IMR-90 (cell line): ENCODE data around the gene PEF1. TPM values are rescaled to one million over a fixed set of nuclear protein-coding genes. Genes with fewer than 3 reads are reported as not detected.

Experiments used
- ATAC-seq: fragments of 200-7000 bp; cut with Tn5 transposase; 2 replicates; pipeline ENCODE4 v1.9.1; 2020; ENCODE audit warnings: low read depth, mild to moderate bottlenecking, moderate library complexity
- BruUV-seq: library from RNA; stranded (reverse); fragments of 400-500 nt; replicated peaks from 2 replicates; lab custom pipeline; 2021; lab: Mats Ljungman, UMichigan
- CTCF ChIA-PET: fragments of 300-600 bp; formaldehyde crosslinking; extraction: SDS; loops from one replicate; lab custom pipeline; 2021; ENCODE audit warnings: antibody characterized with exemption; lab: Yijun Ruan, JAX
- POLR2A ChIA-PET: fragments of 300-600 bp; sonication (Branson Sonifier 250); formaldehyde crosslinking; loops from one replicate; lab custom pipeline; 2022; ENCODE audit warnings: antibody characterized with exemption; ENCODE audit not compliant: unreplicated experiment; lab: Charles Lee
- DNase-seq: peaks from one replicate; pipeline ENCODE4 v3.0.0; 2013
- H2AFZ ChIP-seq: replicated peaks from 2 replicates; pipeline ENCODE3; 2013; ENCODE audit warnings: low read length, mild to moderate bottlenecking; ENCODE audit not compliant: poor library complexity
- H2AK5ac ChIP-seq: 2 replicates; pipeline ENCODE4 v1.6.1; 2013; ENCODE audit warnings: low read depth, low read length, inconsistent platforms
- H2AK9ac ChIP-seq: replicated peaks from 2 replicates; pipeline ENCODE3; 2013; ENCODE audit warnings: mild to moderate bottlenecking, low read depth, low read length, moderate library complexity; ENCODE audit not compliant: poor library complexity
- H2BK120ac ChIP-seq: 2 replicates; pipeline ENCODE4 v1.6.1; 2013; ENCODE audit warnings: low read depth, low read length, inconsistent platforms
- H2BK15ac ChIP-seq: 3 replicates; pipeline ENCODE4 v1.6.1; 2013; ENCODE audit warnings: low read depth, low read length, inconsistent platforms
- H2BK20ac ChIP-seq: 2 replicates; pipeline ENCODE4 v1.6.1; 2013; ENCODE audit warnings: low read depth, mild to moderate bottlenecking, inconsistent platforms, low read length, moderate library complexity
- H2BK5ac ChIP-seq: 2 replicates; pipeline ENCODE4 v1.6.1; 2013; ENCODE audit warnings: mild to moderate bottlenecking, low read depth, low read length, inconsistent platforms; ENCODE audit not compliant: poor library complexity, severe bottlenecking
- H3K14ac ChIP-seq: replicated peaks from 2 replicates; pipeline ENCODE4 v1.6.1; 2013; ENCODE audit warnings: low read depth, low read length, inconsistent platforms
- H3K18ac ChIP-seq: 2 replicates; pipeline ENCODE4 v1.6.1; 2013; ENCODE audit warnings: low read depth, low read length, control low read depth
- H3K23ac ChIP-seq: 2 replicates; pipeline ENCODE4 v1.6.1; 2013; ENCODE audit warnings: low read depth, low read length, inconsistent platforms
- H3K27ac ChIP-seq: 2 replicates; pipeline ENCODE4 v1.5.1; 2013; ENCODE audit warnings: mild to moderate bottlenecking, control low read depth, low read length; ENCODE audit not compliant: insufficient read depth
- H3K27me3 ChIP-seq: 2 replicates; pipeline ENCODE4 v1.6.1; 2013; ENCODE audit warnings: low read length; ENCODE audit not compliant: control insufficient read depth, insufficient read depth
- H3K36me3 ChIP-seq: 2 replicates; pipeline ENCODE4 v1.6.1; 2013; ENCODE audit warnings: low read length, mixed read lengths; ENCODE audit not compliant: control insufficient read depth, insufficient read depth
- H3K4ac ChIP-seq: 2 replicates; pipeline ENCODE4 v1.6.1; 2013; ENCODE audit warnings: low read depth, low read length, inconsistent platforms
- H3K4me1 ChIP-seq: 2 replicates; pipeline ENCODE4 v1.6.1; 2013; ENCODE audit warnings: low read length, mixed read lengths; ENCODE audit not compliant: control insufficient read depth, insufficient read depth
- H3K4me2 ChIP-seq: 2 replicates; pipeline ENCODE4 v1.6.1; 2013; ENCODE audit warnings: low read depth, mild to moderate bottlenecking, control low read depth, low read length, moderate library complexity
- H3K4me3 ChIP-seq: 2 replicates; pipeline ENCODE4 v1.5.1; 2013; ENCODE audit warnings: low read depth, mild to moderate bottlenecking, control low read depth, low read length, moderate library complexity; ENCODE audit not compliant: insufficient read depth
- H3K56ac ChIP-seq: 2 replicates; pipeline ENCODE4 v1.6.1; 2013; ENCODE audit warnings: low read length, inconsistent platforms; ENCODE audit not compliant: insufficient read depth; ENCODE audit errors: extremely low read depth
- H3K79me1 ChIP-seq, 2 experiments: 2 replicates each; pipeline ENCODE4 v1.6.1; 2013; ENCODE audit warnings: low read length in 2 of 2, inconsistent platforms in 1 of 2, low read depth in 1 of 2
- H3K9ac ChIP-seq: 2 replicates; pipeline ENCODE4 v1.6.1; 2013; ENCODE audit warnings: low read depth, low read length, control low read depth
- H3K9me1 ChIP-seq: 2 replicates; pipeline ENCODE4 v1.6.1; 2013; ENCODE audit warnings: low read length, inconsistent platforms; ENCODE audit not compliant: insufficient read depth
- H3K9me3 ChIP-seq: 2 replicates; pipeline ENCODE4 v1.6.1; 2013; ENCODE audit warnings: low read length; ENCODE audit not compliant: control insufficient read depth, insufficient read depth
- H4K20me1 ChIP-seq: 2 replicates; pipeline ENCODE4 v1.6.1; 2013; ENCODE audit warnings: low read length, inconsistent platforms; ENCODE audit not compliant: insufficient read depth
- H4K5ac ChIP-seq: 2 replicates; pipeline ENCODE4 v1.6.1; 2013; ENCODE audit warnings: mild to moderate bottlenecking, low read depth, low read length, control low read depth
- H4K8ac ChIP-seq, 2 experiments: 2 replicates each; pipeline ENCODE4 v1.6.1; 2013; ENCODE audit warnings: low read depth in 2 of 2, low read length in 2 of 2, control low read depth in 1 of 2, inconsistent platforms in 1 of 2
- H4K91ac ChIP-seq: 2 replicates; pipeline ENCODE4 v1.6.1; 2013; ENCODE audit warnings: low read depth, low read length, inconsistent platforms; ENCODE audit not compliant: insufficient read depth
- CHD1 ChIP-seq: IDR thresholded peaks from 2 replicates; pipeline ENCODE4 v1.6.1; 2012; ENCODE audit warnings: low read depth, low read length, improper control_type of control experiment
- MAZ ChIP-seq: IDR thresholded peaks from 2 replicates; pipeline ENCODE4 v1.6.1; 2012; ENCODE audit warnings: low read depth, mild to moderate bottlenecking, low read length, improper control_type of control experiment, moderate library complexity, borderline replicate concordance
- SMC3 ChIP-seq: fragments of 150-350 bp; IDR thresholded peaks from 2 replicates; pipeline ENCODE4 v1.6.1; 2016; ENCODE audit warnings: low read depth, mild to moderate bottlenecking, antibody characterized with exemption, low read length, moderate library complexity
- USF2 ChIP-seq: fragments of 150-350 bp; IDR thresholded peaks from 2 replicates; pipeline ENCODE4 v1.6.1; 2017; ENCODE audit warnings: mild to moderate bottlenecking, antibody characterized with exemption, low read length, low read depth
- WGBS, 2 experiments: methylation state at CpG; one replicate each; pipeline versions ENCODE4 v1.1.5 to v1.1.7; 2013; ENCODE audit warnings: missing lambda C conversion rate in 2 of 2; ENCODE audit not compliant: insufficient read length in 1 of 2; ENCODE audit errors: extremely low coverage in 2 of 2; 5-methylcytosine and 5-hydroxymethylcytosine counted together
- dilution Hi-C: fragments of 300-500 bp; cut with HindIII; formaldehyde crosslinking; loops from one replicate; pipeline ENCODE4 v1.14.3; 2018; ENCODE audit warnings: low sequenced_read_pairs; ENCODE audit not compliant: unreplicated experiment
- in situ Hi-C: fragments of 300-500 bp; cut with MboI; formaldehyde crosslinking; loops from 3 replicates; pipeline ENCODE4 v1.14.3; 2019; ENCODE audit warnings: low sequenced_read_pairs, inconsistent platforms, mixed read lengths
- intact Hi-C: fragments of 100-400 bp; cut with micrococcal nuclease; formaldehyde crosslinking; loops from 2 replicates; pipeline ENCODE4 v1.10.0; 2022
- polyA plus RNA-seq, 3 experiments: library from polyadenylated mRNA; depleted of rRNA; stranded (reverse); fragments of >200 nt; gene quantifications; 2 replicates each; pipeline ENCODE4 v1.2.3, GENCODE V29; 2012; ENCODE audit warnings: low replicate concordance in 1 of 3
- total RNA-seq: library from RNA; depleted of rRNA; stranded (reverse); fragments of >200 nt; gene quantifications from 2 replicates; pipeline ENCODE4 v1.2.3, GENCODE V29; 2012

Gene PEF1
- total and polyA plus RNA-seq, 2 of the 4 experiments (the other 2 are of a cell fraction) = 84.2 to 104 TPM

- BruUV-seq = no TSS peak
- CTCF ChIA-PET = interaction anchor here (1.0 to 1.4 kb wide), 2 partner anchors 8 to 79 kb away, joined by 4 read pairs; no protein-coding TSS in a partner anchor
- in situ Hi-C loops = loop anchor here (10.0 kb wide), 1 partner anchor 78 kb away; no protein-coding TSS in a partner anchor
Observed at GRCh38 chr1:31667065-31667785, 22.5 kb upstream of the PEF1 start.

More at GRCh38 chr1:31667065-31667785, 22.5 kb upstream of the PEF1 start:
- Histone ChIP-seq H3K56ac (no peak overlapping the region), H3K27me3 (no peaks in the 10 kb centered on the region), H3K79me1 (peaks cover 0 to 3% of the 10 kb centered on the region in 2 experiments; a peak in 1 of 4 replicates), H3K18ac (no peak overlapping the region), H2BK15ac (no peak overlapping the region), H2AK5ac (no peak overlapping the region), H3K9ac (no peak overlapping the region), H4K20me1 (no peaks in the 10 kb centered on the region), H3K4me3 (no peak overlapping the region), H3K14ac (no peak overlapping the region), H3K9me3 (no peaks in the 10 kb centered on the region), H2AFZ (no peak overlapping the region), H3K4me2 (no peak overlapping the region), H3K9me1 (peaks cover 7% of the 10 kb centered on the region; the same call in 1 of the 2 replicates), H3K23ac (no peak overlapping the region), H4K91ac (no peak overlapping the region), H2BK20ac (no peak overlapping the region), H4K8ac (no peak overlapping the region), H2AK9ac (peak overlapping the region; percentile 58), H3K4ac (no peak overlapping the region), H2BK120ac (no peak overlapping the region), H3K36me3 (peaks cover 70% of the 10 kb centered on the region), H3K4me1 (peaks cover 12% of the 10 kb centered on the region), H3K27ac (no peak overlapping the region), H2BK5ac (no peak overlapping the region), H4K5ac (no peak overlapping the region)
- ATAC-seq (no peak), DNase-seq (no peak)
- POLR2A ChIA-PET = no interaction called here
- WGBS, 2 experiments = 79% methylated on average over 9 of the region's 19 CpGs; no CpG with 5 or more reads in 1 of the 2 experiments
- dilution Hi-C loops = no loop called here
- TF ChIP-seq CHD1 (no peak), SMC3 (no peak), USF2 (no peak), MAZ (no peak)
- intact Hi-C loops = no loop called here
